Measurements from ENCODE around the gene NKX1-2. TPM values are rescaled to one million over a fixed set of nuclear protein-coding genes. Genes with fewer than 3 reads are reported as not detected.
A peak's percentile ranks its signal among the peaks of the same experiment; 100 is the strongest.

NKX1-2 gene
- total and polyA plus RNA-seq, 2 of the 4 experiments (the other 2 are of a cell fraction) = not detected

GRCh38 chr10:124477614-124478363 is 28.0 kb upstream of the NKX1-2 start:
- no peaks in the 10 kb centered on the region for H3K36me3 ChIP-seq (ENCODE audit: control insufficient read depth, insufficient read depth, low read length)
- no peak overlapping the region for H2AFZ ChIP-seq (replicated peaks; ENCODE audit: low read length, poor library complexity)
- H2BK15ac ChIP-seq (ENCODE audit: low read depth, low read length) = no peak overlapping the region
- H2BK120ac ChIP-seq (ENCODE audit: low read depth, low read length) = no peak overlapping the region
- H4K91ac ChIP-seq (ENCODE audit: insufficient read depth, low read depth, low read length) = no peak overlapping the region
- no peak overlapping the region for H3K4me2 ChIP-seq (ENCODE audit: low read depth, low read length)
- no TSS peak for BruUV-seq (replicated peaks)
- no peak overlapping the region for H2BK20ac ChIP-seq (ENCODE audit: low read depth, low read length)
- no peak overlapping the region for H4K8ac ChIP-seq (ENCODE audit: low read depth in 2 of 2, low read length in 2 of 2)
- no peak overlapping the region for H2BK5ac ChIP-seq (ENCODE audit: low read depth, low read length, poor library complexity, severe bottlenecking)
- no peaks in the 10 kb centered on the region for H3K9me3 ChIP-seq (ENCODE audit: control insufficient read depth, insufficient read depth, low read length)
- no peak overlapping the region for H2AK5ac ChIP-seq (ENCODE audit: low read depth, low read length)
- H3K4me1 ChIP-seq (ENCODE audit: control insufficient read depth, insufficient read depth, low read length) = peaks cover 2% of the 10 kb centered on the region; the same call in 1 of the 2 replicates
- no peak overlapping the region for H4K5ac ChIP-seq (ENCODE audit: low read depth, low read length)
- H3K27me3 ChIP-seq (ENCODE audit: control insufficient read depth, insufficient read depth, low read length) = no peaks in the 10 kb centered on the region
- DNase-seq = no peak
- H3K9ac ChIP-seq (ENCODE audit: low read depth, low read length) = no peak overlapping the region
- no peaks in the 10 kb centered on the region for H3K79me1 ChIP-seq (ENCODE audit: low read depth in 1 of 2, low read length in 2 of 2)
- H4K20me1 ChIP-seq (ENCODE audit: insufficient read depth, low read length) = no peaks in the 10 kb centered on the region; the same call in 1 of the 2 replicates
- dilution Hi-C loops (cut with HindIII; ENCODE audit: low sequenced_read_pairs, unreplicated experiment) (no loop called here), intact Hi-C loops (cut with micrococcal nuclease) (no loop called here), in situ Hi-C loops (cut with MboI; ENCODE audit: low sequenced_read_pairs) (no loop called here)
- ChIA-PET CTCF (no interaction called here), POLR2A (ENCODE audit: unreplicated experiment) (no interaction called here)
- peak overlapping the region; percentile 65 for H2AK9ac ChIP-seq (replicated peaks; ENCODE audit: low read depth, low read length, poor library complexity)
- no peak overlapping the region for H3K18ac ChIP-seq (ENCODE audit: low read depth, low read length)
- WGBS, 2 experiments (ENCODE audit: extremely low coverage in 2 of 2, insufficient read length in 1 of 2) = 81% methylated on average over 5 of the region's 11 CpGs; no CpG with 5 or more reads in 1 of the 2 experiments
- no peak for TF ChIP-seq MXI1 (IDR thresholded peaks at IDR 0.05; ENCODE audit: borderline replicate concordance, low read depth, low read length)
- TF ChIP-seq RCOR1 (IDR thresholded peaks at IDR 0.05; ENCODE audit: insufficient replicate concordance, low read length) = no peak
- no peak for TF ChIP-seq CHD1 (IDR thresholded peaks at IDR 0.05; ENCODE audit: low read depth, low read length)
- TF ChIP-seq FOS (IDR thresholded peaks at IDR 0.05; ENCODE audit: low read depth, low read length) = no peak
- no peak for TF ChIP-seq SMC3 (IDR thresholded peaks at IDR 0.05; ENCODE audit: low read depth, low read length)
- TF ChIP-seq CTCF (conservative IDR thresholded peaks at IDR 0.05; ENCODE audit: low read depth, low read length) = no peak
- no peak overlapping the region for H3K56ac ChIP-seq (ENCODE audit: extremely low read depth, insufficient read depth, low read length)
- H3K14ac ChIP-seq (replicated peaks; ENCODE audit: low read depth, low read length) = no peak overlapping the region
- no peak overlapping the region for H3K4ac ChIP-seq (ENCODE audit: low read depth, low read length)
- H3K9me1 ChIP-seq (ENCODE audit: insufficient read depth, low read length) = no peaks in the 10 kb centered on the region
- no peak overlapping the region for H3K27ac ChIP-seq (ENCODE audit: insufficient read depth, low read length)
- no peak overlapping the region for H3K23ac ChIP-seq (ENCODE audit: low read depth, low read length)
- ATAC-seq (ENCODE audit: low read depth) = peak; percentile 50
- no peak overlapping the region for H3K4me3 ChIP-seq (ENCODE audit: insufficient read depth, low read depth, low read length)
